Uterus (tissue), 2 donors: ENCODE measurements around the gene RNF186.

ENCODE experiments used
- CTCF ChIP-seq, 4 experiments: fragments of 200-600 bp in 2 of 4; fragments of 450-650 bp in 2 of 4; sonication (generic) in 2 of 4; IDR thresholded peaks; one replicate each; pipeline ENCODE4 v1.5.1; 2016 to 2019; ENCODE audit warnings: antibody characterized with exemption in 4 of 4, mild to moderate bottlenecking in 2 of 4, moderate library complexity in 1 of 4
- POLR2A ChIP-seq, 2 donors: fragments of 450-650 bp; IDR thresholded peaks; one replicate each; pipeline ENCODE4 v1.6.1; 2016; ENCODE audit warnings: antibody characterized with exemption in 2 of 2, mild to moderate bottlenecking in 1 of 2, moderate library complexity in 1 of 2

DNA sequence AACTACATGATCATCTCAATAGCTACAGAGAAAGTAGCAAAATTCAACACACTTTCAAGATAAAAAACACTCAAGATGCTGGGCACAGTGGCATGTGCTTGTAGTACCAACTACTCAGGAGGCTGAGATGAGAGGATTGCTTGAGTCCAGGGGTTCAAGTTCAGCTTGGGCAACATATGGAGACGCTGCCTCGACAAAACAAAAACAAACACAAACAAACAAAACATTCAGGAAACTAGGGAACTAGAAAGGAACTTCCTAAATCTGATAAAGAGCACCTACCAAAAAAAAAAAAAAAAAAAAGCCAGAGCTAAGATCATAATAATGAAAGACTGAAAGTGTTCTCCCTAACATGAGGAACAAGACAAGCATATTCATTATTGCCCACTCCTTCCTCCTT is 22.8 kb upstream of the RNF186 start:
- TF ChIP-seq CTCF (IDR thresholded peaks at IDR 0.05) (no peak), POLR2A (IDR thresholded peaks at IDR 0.05) (no peak)
